ENCODE results near the gene SLC6A6. TPM values are rescaled to one million over a fixed set of nuclear protein-coding genes. Genes with fewer than 3 reads are reported as not detected.

Gene SLC6A6
- total RNA-seq, 1 experiment from 2014 or later = 211 TPM

DNA sequence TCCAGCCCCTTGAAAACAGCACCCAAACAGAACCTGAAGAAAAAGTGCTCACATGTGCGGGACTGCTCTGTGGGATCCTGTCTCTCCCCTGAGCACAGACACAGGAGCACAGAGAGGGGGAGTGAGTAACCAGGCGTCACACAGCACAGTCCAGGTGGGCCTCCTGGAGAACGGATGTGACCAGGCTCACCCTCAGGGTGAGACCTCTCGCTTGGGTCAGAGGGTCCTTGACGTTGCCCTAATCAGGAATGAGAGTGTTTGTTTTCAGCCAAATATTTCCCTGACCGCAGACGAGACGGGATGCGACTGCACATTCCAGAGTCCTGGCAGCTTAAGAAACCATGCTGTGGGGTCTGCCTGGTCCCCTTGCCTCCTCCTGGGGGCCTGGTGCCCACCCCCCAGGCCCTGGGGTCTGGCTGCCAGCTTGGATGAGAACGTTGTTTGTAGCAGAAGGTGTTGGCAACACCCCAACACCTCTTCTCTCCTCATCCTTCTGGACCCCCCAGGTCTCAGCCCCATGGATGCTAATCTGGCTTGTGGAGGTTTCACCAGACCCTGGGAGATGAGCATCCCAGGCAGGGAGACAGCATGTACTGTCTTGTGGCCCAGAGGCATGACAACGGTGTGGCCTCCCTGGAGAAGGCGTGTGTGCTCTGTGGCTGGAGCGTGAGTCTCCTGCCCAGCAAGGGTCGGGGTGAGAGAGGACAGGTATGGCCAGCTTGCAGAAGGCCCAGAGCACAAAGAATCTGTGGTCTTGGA, 42.1 kb upstream of the SLC6A6 start:
- H3K4me1 Mint-ChIP-seq = peaks cover 4% of the 10 kb centered on the region
- TF ChIP-seq, protein P1, sequence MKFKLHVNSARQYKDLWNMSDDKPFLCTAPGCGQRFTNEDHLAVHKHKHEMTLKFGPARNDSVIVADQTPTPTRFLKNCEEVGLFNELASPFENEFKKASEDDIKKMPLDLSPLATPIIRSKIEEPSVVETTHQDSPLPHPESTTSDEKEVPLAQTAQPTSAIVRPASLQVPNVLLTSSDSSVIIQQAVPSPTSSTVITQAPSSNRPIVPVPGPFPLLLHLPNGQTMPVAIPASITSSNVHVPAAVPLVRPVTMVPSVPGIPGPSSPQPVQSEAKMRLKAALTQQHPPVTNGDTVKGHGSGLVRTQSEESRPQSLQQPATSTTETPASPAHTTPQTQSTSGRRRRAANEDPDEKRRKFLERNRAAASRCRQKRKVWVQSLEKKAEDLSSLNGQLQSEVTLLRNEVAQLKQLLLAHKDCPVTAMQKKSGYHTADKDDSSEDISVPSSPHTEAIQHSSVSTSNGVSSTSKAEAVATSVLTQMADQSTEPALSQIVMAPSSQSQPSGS (CRISPR knock-in tag; IDR thresholded peaks at IDR 0.05; ENCODE audit: borderline replicate concordance, low read depth) = no peak
- TF ChIP-seq EMX1 (CRISPR knock-in tag; IDR thresholded peaks at IDR 0.05) (no peak), ZNF121 (CRISPR knock-in tag; IDR thresholded peaks at IDR 0.05) (0 out of 2 replicates have a peak, but pooled peaks have one; percentile 62), ZNF138 (CRISPR knock-in tag; conservative IDR thresholded peaks at IDR 0.05) (no peak), CBFB (CRISPR knock-in tag; IDR thresholded peaks at IDR 0.05; ENCODE audit: low read depth) (no peak)
- TF ChIP-seq, protein P2, sequence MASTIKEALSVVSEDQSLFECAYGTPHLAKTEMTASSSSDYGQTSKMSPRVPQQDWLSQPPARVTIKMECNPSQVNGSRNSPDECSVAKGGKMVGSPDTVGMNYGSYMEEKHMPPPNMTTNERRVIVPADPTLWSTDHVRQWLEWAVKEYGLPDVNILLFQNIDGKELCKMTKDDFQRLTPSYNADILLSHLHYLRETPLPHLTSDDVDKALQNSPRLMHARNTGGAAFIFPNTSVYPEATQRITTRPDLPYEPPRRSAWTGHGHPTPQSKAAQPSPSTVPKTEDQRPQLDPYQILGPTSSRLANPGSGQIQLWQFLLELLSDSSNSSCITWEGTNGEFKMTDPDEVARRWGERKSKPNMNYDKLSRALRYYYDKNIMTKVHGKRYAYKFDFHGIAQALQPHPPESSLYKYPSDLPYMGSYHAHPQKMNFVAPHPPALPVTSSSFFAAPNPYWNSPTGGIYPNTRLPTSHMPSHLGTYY (CRISPR knock-in tag; IDR thresholded peaks at IDR 0.05) = no peak
- TF ChIP-seq, protein P3, sequence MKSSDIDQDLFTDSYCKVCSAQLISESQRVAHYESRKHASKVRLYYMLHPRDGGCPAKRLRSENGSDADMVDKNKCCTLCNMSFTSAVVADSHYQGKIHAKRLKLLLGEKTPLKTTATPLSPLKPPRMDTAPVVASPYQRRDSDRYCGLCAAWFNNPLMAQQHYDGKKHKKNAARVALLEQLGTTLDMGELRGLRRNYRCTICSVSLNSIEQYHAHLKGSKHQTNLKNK (CRISPR knock-in tag; IDR thresholded peaks at IDR 0.05) = no peak
- TF ChIP-seq, protein P4, sequence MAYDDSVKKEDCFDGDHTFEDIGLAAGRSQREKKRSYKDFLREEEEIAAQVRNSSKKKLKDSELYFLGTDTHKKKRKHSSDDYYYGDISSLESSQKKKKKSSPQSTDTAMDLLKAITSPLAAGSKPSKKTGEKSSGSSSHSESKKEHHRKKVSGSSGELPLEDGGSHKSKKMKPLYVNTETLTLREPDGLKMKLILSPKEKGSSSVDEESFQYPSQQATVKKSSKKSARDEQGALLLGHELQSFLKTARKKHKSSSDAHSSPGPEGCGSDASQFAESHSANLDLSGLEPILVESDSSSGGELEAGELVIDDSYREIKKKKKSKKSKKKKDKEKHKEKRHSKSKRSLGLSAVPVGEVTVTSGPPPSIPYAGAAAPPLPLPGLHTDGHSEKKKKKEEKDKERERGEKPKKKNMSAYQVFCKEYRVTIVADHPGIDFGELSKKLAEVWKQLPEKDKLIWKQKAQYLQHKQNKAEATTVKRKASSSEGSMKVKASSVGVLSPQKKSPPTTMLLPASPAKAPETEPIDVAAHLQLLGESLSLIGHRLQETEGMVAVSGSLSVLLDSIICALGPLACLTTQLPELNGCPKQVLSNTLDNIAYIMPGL (CRISPR knock-in tag; IDR thresholded peaks at IDR 0.05) = no peak
- H3K4me3 Mint-ChIP-seq = no peak overlapping the region
- CTCF ChIA-PET = no interaction called here
- H3K9me3 Mint-ChIP-seq = no peaks in the 10 kb centered on the region
- DNase-seq (ENCODE audit: low spot score) = no peak
- ATAC-seq = no peak
- no peaks in the 10 kb centered on the region for H3K27me3 Mint-ChIP-seq (ENCODE audit: low read depth)
- POLR2A ChIA-PET = no interaction called here
- H3K27ac Mint-ChIP-seq = no peak overlapping the region
- no peaks in the 10 kb centered on the region for H3K36me3 Mint-ChIP-seq

DNA sequence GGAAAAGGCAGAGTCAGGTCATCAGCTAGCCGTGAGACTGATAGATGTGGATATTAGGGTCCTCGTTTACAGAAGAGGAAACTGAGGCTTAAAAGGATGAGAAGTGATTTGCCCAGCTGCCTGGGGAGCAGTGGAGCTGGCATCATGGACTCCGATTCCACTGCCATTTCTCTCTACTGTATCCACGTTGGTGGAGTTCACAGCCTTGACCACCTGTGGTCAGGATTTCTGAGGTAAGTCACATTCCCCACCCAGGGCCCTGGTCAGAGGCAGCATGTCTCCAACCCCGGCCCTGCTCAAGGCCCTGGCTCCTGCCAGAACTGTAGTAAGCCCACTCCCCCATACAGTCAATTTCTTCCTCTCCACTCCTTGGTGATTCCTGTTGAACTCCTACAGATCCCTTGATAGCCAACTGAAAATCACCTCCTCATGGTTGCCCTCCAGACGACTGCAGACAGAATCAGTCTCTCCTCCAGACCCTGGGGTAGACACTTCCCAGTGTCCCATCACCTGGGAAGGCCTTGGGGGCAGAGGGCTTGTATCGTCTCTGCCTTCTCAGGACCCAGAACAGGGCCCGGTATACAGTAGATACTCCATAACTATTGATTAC, 41.2 kb upstream of the SLC6A6 start:
- no peaks in the 10 kb centered on the region for H3K9me3 Mint-ChIP-seq
- no peak overlapping the region for H3K4me3 Mint-ChIP-seq
- TF ChIP-seq, protein P5, sequence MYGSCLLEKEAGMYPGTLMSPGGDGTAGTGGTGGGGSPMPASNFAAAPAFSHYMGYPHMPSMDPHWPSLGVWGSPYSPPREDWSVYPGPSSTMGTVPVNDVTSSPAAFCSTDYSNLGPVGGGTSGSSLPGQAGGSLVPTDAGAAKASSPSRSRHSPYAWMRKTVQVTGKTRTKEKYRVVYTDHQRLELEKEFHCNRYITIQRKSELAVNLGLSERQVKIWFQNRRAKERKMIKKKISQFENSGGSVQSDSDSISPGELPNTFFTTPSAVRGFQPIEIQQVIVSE (CRISPR knock-in tag; IDR thresholded peaks at IDR 0.05; ENCODE audit: borderline replicate concordance) = no peak
- TF ChIP-seq, protein P6, sequence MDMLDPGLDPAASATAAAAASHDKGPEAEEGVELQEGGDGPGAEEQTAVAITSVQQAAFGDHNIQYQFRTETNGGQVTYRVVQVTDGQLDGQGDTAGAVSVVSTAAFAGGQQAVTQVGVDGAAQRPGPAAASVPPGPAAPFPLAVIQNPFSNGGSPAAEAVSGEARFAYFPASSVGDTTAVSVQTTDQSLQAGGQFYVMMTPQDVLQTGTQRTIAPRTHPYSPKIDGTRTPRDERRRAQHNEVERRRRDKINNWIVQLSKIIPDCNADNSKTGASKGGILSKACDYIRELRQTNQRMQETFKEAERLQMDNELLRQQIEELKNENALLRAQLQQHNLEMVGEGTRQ (CRISPR knock-in tag; IDR thresholded peaks at IDR 0.05) = no peak
- TF ChIP-seq, protein P7, sequence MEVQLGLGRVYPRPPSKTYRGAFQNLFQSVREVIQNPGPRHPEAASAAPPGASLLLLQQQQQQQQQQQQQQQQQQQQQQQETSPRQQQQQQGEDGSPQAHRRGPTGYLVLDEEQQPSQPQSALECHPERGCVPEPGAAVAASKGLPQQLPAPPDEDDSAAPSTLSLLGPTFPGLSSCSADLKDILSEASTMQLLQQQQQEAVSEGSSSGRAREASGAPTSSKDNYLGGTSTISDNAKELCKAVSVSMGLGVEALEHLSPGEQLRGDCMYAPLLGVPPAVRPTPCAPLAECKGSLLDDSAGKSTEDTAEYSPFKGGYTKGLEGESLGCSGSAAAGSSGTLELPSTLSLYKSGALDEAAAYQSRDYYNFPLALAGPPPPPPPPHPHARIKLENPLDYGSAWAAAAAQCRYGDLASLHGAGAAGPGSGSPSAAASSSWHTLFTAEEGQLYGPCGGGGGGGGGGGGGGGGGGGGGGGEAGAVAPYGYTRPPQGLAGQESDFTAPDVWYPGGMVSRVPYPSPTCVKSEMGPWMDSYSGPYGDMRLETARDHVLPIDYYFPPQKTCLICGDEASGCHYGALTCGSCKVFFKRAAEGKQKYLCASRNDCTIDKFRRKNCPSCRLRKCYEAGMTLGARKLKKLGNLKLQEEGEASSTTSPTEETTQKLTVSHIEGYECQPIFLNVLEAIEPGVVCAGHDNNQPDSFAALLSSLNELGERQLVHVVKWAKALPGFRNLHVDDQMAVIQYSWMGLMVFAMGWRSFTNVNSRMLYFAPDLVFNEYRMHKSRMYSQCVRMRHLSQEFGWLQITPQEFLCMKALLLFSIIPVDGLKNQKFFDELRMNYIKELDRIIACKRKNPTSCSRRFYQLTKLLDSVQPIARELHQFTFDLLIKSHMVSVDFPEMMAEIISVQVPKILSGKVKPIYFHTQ (CRISPR knock-in tag; IDR thresholded peaks at IDR 0.05) = no peak
- TF ChIP-seq, protein P8, sequence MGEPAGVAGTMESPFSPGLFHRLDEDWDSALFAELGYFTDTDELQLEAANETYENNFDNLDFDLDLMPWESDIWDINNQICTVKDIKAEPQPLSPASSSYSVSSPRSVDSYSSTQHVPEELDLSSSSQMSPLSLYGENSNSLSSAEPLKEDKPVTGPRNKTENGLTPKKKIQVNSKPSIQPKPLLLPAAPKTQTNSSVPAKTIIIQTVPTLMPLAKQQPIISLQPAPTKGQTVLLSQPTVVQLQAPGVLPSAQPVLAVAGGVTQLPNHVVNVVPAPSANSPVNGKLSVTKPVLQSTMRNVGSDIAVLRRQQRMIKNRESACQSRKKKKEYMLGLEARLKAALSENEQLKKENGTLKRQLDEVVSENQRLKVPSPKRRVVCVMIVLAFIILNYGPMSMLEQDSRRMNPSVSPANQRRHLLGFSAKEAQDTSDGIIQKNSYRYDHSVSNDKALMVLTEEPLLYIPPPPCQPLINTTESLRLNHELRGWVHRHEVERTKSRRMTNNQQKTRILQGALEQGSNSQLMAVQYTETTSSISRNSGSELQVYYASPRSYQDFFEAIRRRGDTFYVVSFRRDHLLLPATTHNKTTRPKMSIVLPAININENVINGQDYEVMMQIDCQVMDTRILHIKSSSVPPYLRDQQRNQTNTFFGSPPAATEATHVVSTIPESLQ (CRISPR knock-in tag; IDR thresholded peaks at IDR 0.05) = no peak
- TF ChIP-seq PRRX2 (CRISPR knock-in tag; IDR thresholded peaks at IDR 0.05) = no peak
- H3K27ac Mint-ChIP-seq = no peak overlapping the region
- H3K36me3 Mint-ChIP-seq = no peaks in the 10 kb centered on the region
- H3K27me3 Mint-ChIP-seq (ENCODE audit: low read depth) = no peaks in the 10 kb centered on the region
- DNase-seq (ENCODE audit: low spot score) (no peak), ATAC-seq (no peak)
- peaks cover 5% of the 10 kb centered on the region for H3K4me1 Mint-ChIP-seq
- POLR2A ChIA-PET = no interaction called here
- CTCF ChIA-PET = no interaction called here
